CD4-positive, alpha-beta T cell (primary cell): ENCODE measurements around the gene ARL6. TPM values are rescaled to one million over a fixed set of nuclear protein-coding genes. Genes with fewer than 3 reads are reported as not detected.

Experiments used
- ATAC-seq: fragments of 200-7000 bp; cut with Tn5 transposase; one replicate; pipeline ENCODE4 v1.10.0; 2022; ENCODE audit warnings: mild to moderate bottlenecking; ENCODE audit not compliant: poor library complexity
- CTCF ChIA-PET: fragments of 350-600 bp; sonication (Branson Sonifier 250); formaldehyde crosslinking; loops from one replicate; lab custom pipeline; 2021; ENCODE audit warnings: antibody characterized with exemption, inconsistent platforms; lab: Charles Lee
- POLR2A ChIA-PET: fragments of 350-600 bp; sonication (Branson Sonifier 250); formaldehyde crosslinking; loops from one replicate; lab custom pipeline; 2021; ENCODE audit warnings: antibody characterized with exemption, inconsistent platforms; lab: Charles Lee
- DNase-seq, 14 experiments: peaks; one replicate each; pipeline ENCODE4 v3.0.0-alpha.2; 2013 to 2020; ENCODE audit warnings: mixed read lengths in 2 of 14
- H3K27ac ChIP-seq, 2 donors: one replicate each; pipeline versions ENCODE4 v1.5.1 to v1.7.0; 2013; ENCODE audit warnings: low read length in 2 of 2, low read depth in 1 of 2, mild to moderate bottlenecking in 1 of 2
- H3K27me3 ChIP-seq, 2 experiments: 1 replicate in 1 of 2; 2 replicates in 1 of 2; pipeline versions ENCODE4 v1.6.1 to v1.7.0; 2013; ENCODE audit warnings: low read length in 2 of 2, control low read depth in 1 of 2, mild to moderate bottlenecking in 1 of 2, moderate library complexity in 1 of 2; ENCODE audit not compliant: insufficient read depth in 2 of 2, control insufficient read depth in 1 of 2
- H3K36me3 ChIP-seq: one replicate; pipeline ENCODE4 v1.6.1; 2013; ENCODE audit warnings: low read length, control low read depth; ENCODE audit not compliant: insufficient read depth
- H3K4me1 ChIP-seq: one replicate; pipeline ENCODE4 v1.6.1; 2013; ENCODE audit warnings: low read length, control low read depth; ENCODE audit not compliant: insufficient read depth
- H3K4me3 ChIP-seq: one replicate; pipeline ENCODE4 v1.5.1; 2013; ENCODE audit warnings: mild to moderate bottlenecking, low read length, moderate library complexity
- H3K9me3 ChIP-seq, 2 experiments: 1 replicate in 1 of 2; 2 replicates in 1 of 2; pipeline versions ENCODE4 v1.6.1 to v1.7.0; 2013; ENCODE audit warnings: low read length in 2 of 2, mild to moderate bottlenecking in 2 of 2, control low read depth in 1 of 2, moderate library complexity in 1 of 2; ENCODE audit not compliant: control insufficient read depth in 1 of 2, insufficient read depth in 1 of 2
- H3K27ac Mint-ChIP-seq: one replicate; pipeline ENCODE4 v1.8.0; 2020; ENCODE audit warnings: mixed read lengths
- H3K27me3 Mint-ChIP-seq: one replicate; pipeline ENCODE4 v1.8.0; 2021; ENCODE audit warnings: mixed read lengths
- H3K36me3 Mint-ChIP-seq: one replicate; pipeline ENCODE4 v1.8.0; 2021; ENCODE audit warnings: low read depth, mixed read lengths
- H3K4me1 Mint-ChIP-seq: one replicate; pipeline ENCODE4 v1.8.0; 2021; ENCODE audit warnings: low read depth, mixed read lengths
- H3K4me3 Mint-ChIP-seq: one replicate; pipeline ENCODE4 v1.8.0; 2020; ENCODE audit warnings: mild to moderate bottlenecking, mixed read lengths
- H3K9me3 Mint-ChIP-seq: one replicate; pipeline ENCODE4 v1.8.0; 2020; ENCODE audit warnings: mixed read lengths
- CTCF ChIP-seq: fragments of 200-600 bp; IDR thresholded peaks from one replicate; pipeline ENCODE4 v1.8.0; 2022; ENCODE audit warnings: antibody characterized with exemption, mild to moderate bottlenecking
- intact Hi-C, 2 experiments: fragments of 100-400 bp; cut with DNase I in 1 of 2; cut with micrococcal nuclease in 1 of 2; formaldehyde crosslinking; loops; one replicate each; pipeline versions ENCODE4 v1.15.1 to v1.9.0; 2023 to 2025; cut with DNase I, micrococcal nuclease
- total RNA-seq, 174 experiments: library from RNA in 2 of 174; stranded (reverse) in 2 of 174; gene quantifications; one replicate each; pipeline ENCODE4 v1.2.3 and lab custom pipeline; 2021 to 2026

Gene ARL6
- total RNA-seq, 2 experiments from 2014 or later, result 1.3 to 2.1 TPM

- Mint-ChIP-seq H3K4me3 (no peak overlapping the region), H3K27ac (no peak overlapping the region), H3K36me3 (no peaks in the 10 kb centered on the region), H3K9me3 (no peaks in the 10 kb centered on the region), H3K4me1 (no peaks in the 10 kb centered on the region), H3K27me3 (no peaks in the 10 kb centered on the region)
- no peak for TF ChIP-seq CTCF
- H3K4me1 ChIP-seq, result no peaks in the 10 kb centered on the region
- H3K27ac ChIP-seq, result no peak overlapping the region
- no peak for ATAC-seq
- no peak overlapping the region for H3K4me3 ChIP-seq
- intact Hi-C loops, result no loop called here
- ChIA-PET POLR2A (no interaction called here), CTCF (no interaction called here)
- no peaks in the 10 kb centered on the region for H3K27me3 ChIP-seq
- DNase-seq, result no peak
- no peaks in the 10 kb centered on the region for H3K9me3 ChIP-seq
- H3K36me3 ChIP-seq, result no peaks in the 10 kb centered on the region
Observed at GRCh38 chr3:97841956-97842355, 77.4 kb downstream of the ARL6 start.

GRCh38 chr3:97848779-97849178 is 84.2 kb downstream of the ARL6 start:
- no peak overlapping the region for H3K27ac ChIP-seq
- no peaks in the 10 kb centered on the region for H3K27me3 Mint-ChIP-seq
- ChIA-PET CTCF (no interaction called here), POLR2A (no interaction called here)
- H3K27me3 ChIP-seq, result no peaks in the 10 kb centered on the region
- no peak overlapping the region for H3K4me3 ChIP-seq
- no peak overlapping the region for H3K27ac Mint-ChIP-seq
- intact Hi-C loops, result no loop called here
- no peaks in the 10 kb centered on the region for H3K36me3 ChIP-seq
- H3K36me3 Mint-ChIP-seq, result no peaks in the 10 kb centered on the region
- ATAC-seq (no peak), DNase-seq (no peak)
- no peaks in the 10 kb centered on the region for H3K4me1 ChIP-seq
- peaks cover 2% of the 10 kb centered on the region for H3K9me3 Mint-ChIP-seq
- no peak overlapping the region for H3K4me3 Mint-ChIP-seq
- no peaks in the 10 kb centered on the region for H3K4me1 Mint-ChIP-seq
- H3K9me3 ChIP-seq, result no peaks in the 10 kb centered on the region
- TF ChIP-seq CTCF, result no peak

Other genes starting within 250 kb of the ARL6 start
- gene CRYBG3, start 57.3 kb downstream of the ARL6 start, total RNA-seq, result 1 to 10 TPM; 2.2 to 2.4 TPM
- gene RIOX2, start 207.7 kb downstream of the ARL6 start, total RNA-seq, result 10 to 100 TPM; 13.1 to 13.5 TPM